HEK293T (cell line): Measurements from ENCODE around the gene PERM1.

Source experiments
- CTCF ChIA-PET: fragments of 350-600 bp; formaldehyde crosslinking; extraction: SDS; loops from one replicate; lab custom pipeline; 2021; ENCODE audit warnings: antibody characterized with exemption, inconsistent platforms; lab: Yijun Ruan, JAX
- POLR2A ChIA-PET: fragments of 350-600 bp; formaldehyde crosslinking; extraction: SDS; loops from one replicate; lab custom pipeline; 2020; ENCODE audit warnings: antibody characterized with exemption, inconsistent platforms; lab: Yijun Ruan, JAX
- DNase-seq: peaks from one replicate; pipeline ENCODE4 v3.0.0; 2012; ENCODE audit warnings: mixed read lengths; ENCODE audit errors: extremely low spot score
- ARNT ChIP-seq: fragments of 450-650 bp; IDR thresholded peaks from 2 replicates; pipeline ENCODE4 v1.6.1; 2017; ENCODE audit warnings: mild to moderate bottlenecking
- BHLHE40 ChIP-seq: fragments of 450-650 bp; IDR thresholded peaks from 2 replicates; pipeline ENCODE4 v1.6.1; 2016; ENCODE audit warnings: mild to moderate bottlenecking, moderate library complexity, borderline replicate concordance
- CTBP1 ChIP-seq: fragments of 450-650 bp; IDR thresholded peaks from 2 replicates; pipeline ENCODE4 v1.6.1; 2016; ENCODE audit warnings: borderline replicate concordance
- ELF4 ChIP-seq: fragments of 450-650 bp; IDR thresholded peaks from 2 replicates; pipeline ENCODE4 v1.6.1; 2017; ENCODE audit warnings: antibody characterized with exemption
- FOXA1 ChIP-seq: fragments of 450-650 bp; IDR thresholded peaks from 2 replicates; pipeline ENCODE4 v1.6.1; 2016; ENCODE audit warnings: mild to moderate bottlenecking
- FOXK2 ChIP-seq: fragments of 450-650 bp; IDR thresholded peaks from 2 replicates; pipeline ENCODE4 v1.6.1; 2016; ENCODE audit warnings: mild to moderate bottlenecking
- FOXM1 ChIP-seq: fragments of 450-650 bp; IDR thresholded peaks from 2 replicates; pipeline ENCODE4 v1.6.1; 2017; ENCODE audit warnings: mild to moderate bottlenecking, borderline replicate concordance
- HDGF ChIP-seq: fragments of 450-650 bp; IDR thresholded peaks from 2 replicates; pipeline ENCODE4 v1.6.1; 2017; ENCODE audit warnings: antibody characterized with exemption, borderline replicate concordance
- L3MBTL2 ChIP-seq: fragments of 450-650 bp; conservative IDR thresholded peaks from 2 replicates; pipeline ENCODE4 v1.6.1; 2016; ENCODE audit warnings: mild to moderate bottlenecking
- LEF1 ChIP-seq: fragments of 450-650 bp; IDR thresholded peaks from 2 replicates; pipeline ENCODE4 v1.6.1; 2017; ENCODE audit warnings: mild to moderate bottlenecking, borderline replicate concordance
- NFRKB ChIP-seq: fragments of 450-650 bp; IDR thresholded peaks from 2 replicates; pipeline ENCODE4 v1.6.1; 2016; ENCODE audit warnings: mild to moderate bottlenecking, moderate library complexity
- PKNOX1 ChIP-seq: fragments of 450-650 bp; IDR thresholded peaks from 2 replicates; pipeline ENCODE4 v1.6.1; 2016
- SP1 ChIP-seq: fragments of 450-650 bp; IDR thresholded peaks from 2 replicates; pipeline ENCODE4 v1.6.1; 2017
- SUZ12 ChIP-seq: fragments of 450-650 bp; IDR thresholded peaks from 2 replicates; pipeline ENCODE4 v1.6.1; 2016; ENCODE audit warnings: mild to moderate bottlenecking
- TARDBP ChIP-seq: fragments of 450-650 bp; IDR thresholded peaks from 2 replicates; pipeline ENCODE4 v1.6.1; 2016
- ZNF384 ChIP-seq: fragments of 450-650 bp; IDR thresholded peaks from 2 replicates; pipeline ENCODE4 v1.6.1; 2016

PERM1 gene

GRCh38 chr1:927234-927633, 54.7 kb downstream of the PERM1 start:
- POLR2A ChIA-PET, result interaction anchor here (1.2 kb wide), 1 partner anchor 13 kb away, joined by 3 read pairs; no protein-coding TSS in a partner anchor
- DNase-seq, result no peak
- CTCF ChIA-PET, result interaction anchor here (0.6 kb wide), 1 partner anchor 28 kb away, joined by 3 read pairs; no protein-coding TSS in a partner anchor
- TF ChIP-seq TARDBP, result no peak
- TF ChIP-seq ELF4, result no peak
- TF ChIP-seq BHLHE40, result no peak
- no peak for TF ChIP-seq NFRKB
- no peak for TF ChIP-seq ZNF384
- TF ChIP-seq FOXK2, result no peak
- no peak for TF ChIP-seq SP1
- no peak for TF ChIP-seq L3MBTL2
- no peak for TF ChIP-seq ARNT
- TF ChIP-seq LEF1, result no peak
- no peak for TF ChIP-seq SUZ12
- TF ChIP-seq FOXA1, result no peak
- TF ChIP-seq HDGF, result no peak
- TF ChIP-seq FOXM1, result no peak

DNA sequence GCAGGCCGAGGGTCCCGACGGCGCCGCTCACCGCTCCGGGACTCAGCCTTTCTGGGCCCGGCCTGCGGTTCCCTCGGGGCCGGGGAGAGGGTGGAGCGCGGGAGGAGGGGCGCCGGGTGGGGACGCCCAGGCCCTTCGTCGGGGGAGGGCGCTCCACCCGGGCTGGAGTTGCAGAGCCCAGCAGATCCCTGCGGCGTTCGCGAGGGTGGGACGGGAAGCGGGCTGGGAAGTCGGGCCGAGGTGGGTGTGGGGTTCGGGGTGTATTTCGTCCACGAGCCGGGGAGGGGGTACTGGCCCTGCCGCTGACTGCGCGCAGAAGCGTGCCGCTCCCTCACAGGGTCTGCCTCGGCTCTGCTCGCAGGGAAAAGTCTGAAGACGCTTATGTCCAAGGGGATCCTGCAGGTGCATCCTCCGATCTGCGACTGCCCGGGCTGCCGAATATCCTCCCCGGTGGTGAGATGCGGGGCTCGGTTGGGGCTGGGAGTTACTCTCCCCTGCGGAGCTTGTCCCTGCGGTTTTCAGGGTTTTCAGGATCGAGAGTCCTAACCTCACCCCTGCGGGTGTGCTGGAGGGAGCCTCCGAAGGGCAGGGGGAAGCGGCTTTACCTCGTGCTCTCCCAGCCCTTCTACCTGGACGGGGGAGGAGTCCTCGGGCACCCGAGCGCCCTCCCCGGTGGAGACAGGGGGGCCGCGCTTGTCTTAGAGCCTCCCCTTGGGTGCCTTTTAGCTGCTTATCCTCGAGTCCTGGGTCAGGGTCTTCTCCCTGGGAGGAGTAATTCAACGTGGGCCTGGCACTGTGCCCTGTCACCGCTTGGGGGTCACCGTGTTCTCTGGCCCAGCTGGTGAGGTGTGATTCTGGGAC, 56.1 kb downstream of the PERM1 start:
- DNase-seq, result peak; percentile 52
- TF ChIP-seq LEF1, result no peak
- TF ChIP-seq L3MBTL2, result no peak
- TF ChIP-seq CTBP1, result no peak
- no peak for TF ChIP-seq BHLHE40
- TF ChIP-seq TARDBP, result no peak
- no peak for TF ChIP-seq HDGF
- no peak for TF ChIP-seq PKNOX1
- no peak for TF ChIP-seq SP1
- no peak for TF ChIP-seq FOXA1
- no peak for TF ChIP-seq FOXM1
- TF ChIP-seq ZNF384, result no peak
- no peak for TF ChIP-seq FOXK2
- TF ChIP-seq ARNT, result no peak
- TF ChIP-seq SUZ12, result no peak
- CTCF ChIA-PET, result interaction anchor here (0.8 to 1.0 kb wide), 2 partner anchors 13 to 16 kb away, joined by 3 read pairs; no protein-coding TSS in a partner anchor
- POLR2A ChIA-PET, result interaction anchor here (0.9 to 1.2 kb wide), 3 partner anchors 15 to 24 kb away, joined by 3 to 4 read pairs (median 3); no protein-coding TSS in a partner anchor
